Subcutaneous abdominal adipose tissue (tissue), 5 donors: ENCODE measurements around the gene ZFYVE16.
"Not testable (repeated sequence)": the region's sequence is repeated elsewhere in the genome, so short reads cannot be mapped to it uniquely, and the experiment has no call there.

Experiments used
- H3K27ac ChIP-seq: one replicate; pipeline ENCODE4 v1.7.0; 2013; ENCODE audit warnings: low read depth, mild to moderate bottlenecking, inconsistent platforms, low read length, moderate library complexity
- H3K27me3 ChIP-seq, 5 donors: one replicate each; pipeline ENCODE4 v1.7.0; 2013; ENCODE audit warnings: low read length in 5 of 5, inconsistent platforms in 1 of 5; ENCODE audit not compliant: control insufficient read depth in 5 of 5, insufficient read depth in 4 of 5
- H3K36me3 ChIP-seq, 5 donors: one replicate each; pipeline ENCODE4 v1.7.0; 2013; ENCODE audit warnings: low read length in 5 of 5; ENCODE audit not compliant: control insufficient read depth in 5 of 5, insufficient read depth in 5 of 5
- H3K4me1 ChIP-seq, 5 donors: one replicate each; pipeline ENCODE4 v1.7.0; 2013; ENCODE audit warnings: low read length in 5 of 5, mild to moderate bottlenecking in 3 of 5, moderate library complexity in 1 of 5; ENCODE audit not compliant: control insufficient read depth in 5 of 5, insufficient read depth in 5 of 5
- H3K4me3 ChIP-seq, 5 donors: one replicate each; pipeline ENCODE4 v1.7.0; 2013; ENCODE audit warnings: low read length in 5 of 5, low read depth in 1 of 5
- H3K9ac ChIP-seq, 5 donors: one replicate each; pipeline ENCODE4 v1.7.0; 2013; ENCODE audit warnings: low read length in 5 of 5, mild to moderate bottlenecking in 4 of 5, moderate library complexity in 3 of 5
- H3K9me3 ChIP-seq, 5 donors: one replicate each; pipeline ENCODE4 v1.7.0; 2013; ENCODE audit warnings: low read length in 5 of 5; ENCODE audit not compliant: control insufficient read depth in 5 of 5
- donor health status: healthy.
- donor health status: healthy.
- donor health status: healthy.
- donor health status: healthy.
- donor health status: healthy.

ZFYVE16 gene

GRCh38 chr5:80453366-80453765 is 45.5 kb downstream of the ZFYVE16 start:
- no peaks in the 10 kb centered on the region for H3K27me3 ChIP-seq
- no peaks in the 10 kb centered on the region for H3K9me3 ChIP-seq
- no peak overlapping the region for H3K9ac ChIP-seq
- peaks cover 20 to 40% (median 36%) of the 10 kb centered on the region in 5 donors for H3K36me3 ChIP-seq
- no peak overlapping the region for H3K4me3 ChIP-seq
- no peaks in the 10 kb centered on the region for H3K4me1 ChIP-seq
- H3K27ac ChIP-seq = no peak overlapping the region

GRCh38 chr5:80463269-80463668 is 55.4 kb downstream of the ZFYVE16 start:
- no peaks in the 10 kb centered on the region for H3K27me3 ChIP-seq
- H3K9me3 ChIP-seq = peaks cover 0 to 11% (median 0%) of the 10 kb centered on the region in 5 donors
- H3K4me3 ChIP-seq = no peak overlapping the region
- H3K4me1 ChIP-seq = peaks cover 0 to 7% (median 0%) of the 10 kb centered on the region in 5 donors
- peaks cover 21 to 55% (median 30%) of the 10 kb centered on the region in 5 donors for H3K36me3 ChIP-seq
- no peak overlapping the region for H3K27ac ChIP-seq
- no peak overlapping the region for H3K9ac ChIP-seq

DNA sequence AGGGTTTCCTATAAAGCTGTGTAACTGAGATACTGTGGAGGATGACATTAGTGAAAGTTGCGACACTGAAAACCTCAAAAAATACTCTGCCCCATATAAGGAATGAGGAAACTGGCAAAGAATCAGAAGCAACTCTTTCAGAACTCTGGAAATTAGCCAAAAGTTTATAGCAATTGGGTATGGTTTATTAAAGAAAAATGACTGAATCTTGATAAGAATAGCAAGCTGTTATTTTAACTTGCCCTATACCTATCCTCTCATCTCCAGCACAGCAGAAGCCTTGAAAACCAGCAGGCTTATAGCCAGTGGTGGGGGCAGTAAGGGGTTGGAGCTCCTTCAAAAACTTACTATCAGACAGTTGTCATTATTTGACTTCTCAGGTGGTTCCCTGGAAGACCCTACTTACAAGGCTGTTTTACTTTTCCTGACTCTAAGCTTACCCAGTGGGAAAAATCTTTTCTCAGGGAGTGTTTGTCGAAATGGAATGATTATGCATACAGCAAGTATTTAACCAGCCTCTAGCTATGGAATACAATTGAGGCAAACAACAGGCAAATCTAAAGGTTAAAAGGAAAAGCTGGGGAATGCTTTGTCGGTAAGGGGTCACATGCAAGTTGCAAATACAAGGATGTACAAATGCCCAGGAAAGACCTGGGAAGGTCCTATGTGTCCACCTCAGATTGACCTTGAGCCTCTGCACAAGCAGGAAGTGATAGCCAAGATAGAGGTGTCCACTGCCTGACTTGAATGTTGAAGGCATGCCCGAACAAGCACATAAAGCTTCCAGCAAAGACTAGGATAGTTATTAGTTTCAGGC is 59.0 kb downstream of the ZFYVE16 start:
- Histone ChIP-seq H3K36me3 (peaks cover 12 to 42% (median 24%) of the 10 kb centered on the region in 5 donors), H3K4me3 (no peak overlapping the region), H3K27me3 (no peaks in the 10 kb centered on the region), H3K4me1 (peaks cover 0 to 7% (median 0%) of the 10 kb centered on the region in 5 donors), H3K9ac (no peak overlapping the region), H3K9me3 (peaks cover 0 to 27% (median 5%) of the 10 kb centered on the region in 5 donors), H3K27ac (no peak overlapping the region)

DNA sequence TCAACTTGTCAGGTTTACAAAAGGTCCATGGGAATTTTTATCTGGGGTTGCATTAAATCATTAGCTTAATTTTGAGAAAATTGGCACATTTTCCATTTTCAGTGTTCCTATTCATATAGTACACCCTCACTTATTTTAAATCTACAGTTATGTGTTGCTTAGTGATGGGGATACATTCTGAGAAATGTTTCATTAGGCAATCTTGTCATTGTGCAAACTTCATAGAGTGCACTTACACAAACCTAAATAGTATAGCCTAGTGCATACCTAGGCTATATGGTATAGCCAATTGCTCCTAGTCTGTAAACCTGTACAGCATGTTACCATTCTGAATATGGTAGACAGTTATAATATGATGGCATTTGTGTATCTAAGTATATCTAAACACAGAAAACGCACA is 60.3 kb downstream of the ZFYVE16 start:
- no peak overlapping the region for H3K27ac ChIP-seq
- peaks cover 11 to 32% (median 18%) of the 10 kb centered on the region in 5 donors for H3K36me3 ChIP-seq
- H3K9ac ChIP-seq = no peak overlapping the region
- H3K4me3 ChIP-seq = no peak overlapping the region
- H3K4me1 ChIP-seq = peaks cover 0 to 7% (median 0%) of the 10 kb centered on the region in 5 donors
- H3K9me3 ChIP-seq = peaks cover 0 to 24% (median 5%) of the 10 kb centered on the region in 5 donors
- H3K27me3 ChIP-seq = no peaks in the 10 kb centered on the region

GRCh38 chr5:80470631-80471030 is 62.8 kb downstream of the ZFYVE16 start:
- H3K9me3 ChIP-seq = peaks cover 0 to 16% (median 5%) of the 10 kb centered on the region in 5 donors
- not testable (repeated sequence) for H3K9ac ChIP-seq, H3K27me3 ChIP-seq, H3K4me1 ChIP-seq, H3K27ac ChIP-seq
- peaks cover 29 to 49% (median 33%) of the 10 kb centered on the region in 5 donors for H3K36me3 ChIP-seq
- H3K4me3 ChIP-seq = peak overlapping the region in 1 of 5 donors; percentile 30

- no peak overlapping the region for H3K9ac ChIP-seq
These were observed 67.1 kb downstream of the ZFYVE16 start for GRCh38 chr5:80474929-80475328.

DNA sequence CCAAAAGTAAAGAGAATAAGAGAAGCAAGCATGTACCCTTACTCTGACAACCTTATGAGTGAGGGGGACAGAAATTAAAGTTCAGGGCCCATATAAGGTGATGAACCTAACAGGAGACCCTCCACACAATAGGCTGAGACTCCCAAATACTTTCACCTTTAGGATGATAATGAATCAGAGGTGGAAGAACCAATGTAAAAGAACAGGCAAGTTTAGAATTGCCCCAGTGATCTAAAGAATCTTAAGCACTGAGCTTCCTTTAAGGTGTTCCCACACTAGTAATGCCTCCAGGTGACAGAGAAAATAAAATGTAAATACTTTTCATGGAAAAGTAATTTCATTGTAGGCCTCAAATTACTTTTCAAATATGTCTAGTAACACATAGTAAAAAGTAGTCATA is 71.8 kb downstream of the ZFYVE16 start:
- no peaks in the 10 kb centered on the region for H3K27me3 ChIP-seq
- peaks cover 0 to 14% (median 12%) of the 10 kb centered on the region in 5 donors for H3K9me3 ChIP-seq
- no peak overlapping the region for H3K4me3 ChIP-seq
- H3K36me3 ChIP-seq = peaks cover 9 to 25% (median 13%) of the 10 kb centered on the region in 5 donors
- peaks cover 0 to 3% (median 0%) of the 10 kb centered on the region in 5 donors for H3K4me1 ChIP-seq
- H3K9ac ChIP-seq = no peak overlapping the region
- H3K27ac ChIP-seq = no peak overlapping the region

More at GRCh38 chr5:80474929-80475328, 67.1 kb downstream of the ZFYVE16 start:
- H3K4me1 ChIP-seq = no peaks in the 10 kb centered on the region
- no peaks in the 10 kb centered on the region for H3K27me3 ChIP-seq
- H3K27ac ChIP-seq = no peak overlapping the region
- H3K9me3 ChIP-seq = peaks cover 0 to 10% (median 0%) of the 10 kb centered on the region in 5 donors
- peaks cover 26 to 44% (median 26%) of the 10 kb centered on the region in 5 donors for H3K36me3 ChIP-seq
- no peak overlapping the region for H3K4me3 ChIP-seq

DNA sequence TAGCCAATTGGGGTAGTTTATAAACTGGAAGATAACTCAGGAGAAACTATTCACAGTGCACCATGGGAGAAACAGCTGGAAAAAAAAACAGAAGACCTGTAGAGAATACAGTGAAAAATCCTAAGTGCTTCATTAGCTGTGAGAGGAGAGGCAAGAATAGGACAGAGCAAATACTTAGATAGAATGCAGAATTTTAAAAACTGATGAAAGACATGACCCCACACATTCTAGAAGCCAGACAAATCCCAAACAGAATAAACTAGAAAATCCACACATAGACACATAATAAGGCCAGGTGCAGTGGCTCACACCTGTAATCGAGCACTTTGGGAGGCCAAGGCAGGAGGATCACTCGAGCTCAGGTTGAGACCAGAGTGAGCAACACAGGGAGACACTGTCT is 72.5 kb downstream of the ZFYVE16 start:
- Histone ChIP-seq H3K4me1 (peaks cover 0 to 3% (median 0%) of the 10 kb centered on the region in 5 donors), H3K27ac (no peak overlapping the region)

GRCh38 chr5:80481019-80481893 is 73.4 kb downstream of the ZFYVE16 start:
- Histone ChIP-seq H3K27me3 (no peaks in the 10 kb centered on the region), H3K27ac (no peak overlapping the region), H3K4me1 (peaks cover 0 to 3% (median 0%) of the 10 kb centered on the region in 5 donors), H3K9me3 (peaks cover 0 to 14% (median 12%) of the 10 kb centered on the region in 5 donors), H3K4me3 (no peak overlapping the region), H3K9ac (no peak overlapping the region), H3K36me3 (peaks cover 0 to 17% (median 3%) of the 10 kb centered on the region in 5 donors)

More for the DNA sequence above, 72.5 kb downstream of the ZFYVE16 start:
- Histone ChIP-seq H3K9ac (no peak overlapping the region), H3K4me3 (no peak overlapping the region), H3K9me3 (peaks cover 0 to 14% (median 12%) of the 10 kb centered on the region in 5 donors), H3K27me3 (no peaks in the 10 kb centered on the region), H3K36me3 (peaks cover 3 to 18% (median 6%) of the 10 kb centered on the region in 5 donors)
